ENCODE measurements around the gene PSENEN. TPM values are rescaled to one million over a fixed set of nuclear protein-coding genes. Genes with fewer than 3 reads are reported as not detected.
"Not testable (repeated sequence)": the region's sequence is repeated elsewhere in the genome, so short reads cannot be mapped to it uniquely, and the experiment has no call there.

Gene PSENEN
- total RNA-seq, 1 experiment from 2014 or later = 42.9 TPM

DNA sequence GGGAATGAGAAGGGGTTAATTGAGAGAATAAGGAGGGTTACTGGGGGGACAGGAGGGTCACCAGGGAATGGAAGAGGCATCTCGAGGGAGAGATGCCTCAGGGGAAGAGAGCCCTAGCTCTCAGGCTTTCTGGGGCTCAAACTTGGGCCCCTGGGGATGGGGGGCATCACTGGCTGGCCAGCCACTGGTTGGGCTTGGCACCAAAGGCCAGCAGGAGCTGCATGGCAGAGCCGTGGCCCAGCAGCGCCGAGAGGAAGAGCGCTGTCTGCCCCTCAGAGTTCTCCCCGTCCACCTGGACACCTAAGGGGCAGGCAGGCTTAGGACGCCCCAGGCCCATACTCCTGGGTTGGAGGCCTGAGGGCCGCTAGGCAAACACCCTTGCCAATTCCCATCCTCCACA, 47.4 kb downstream of the PSENEN start:
- Histone ChIP-seq H3K27ac (ENCODE audit: low read length) (no peak overlapping the region), H3K4me2 (ENCODE audit: low read length) (no peak overlapping the region), H3K36me3 (ENCODE audit: low read depth, low read length) (no peaks in the 10 kb centered on the region), H3K79me2 (ENCODE audit: low read length) (no peaks in the 10 kb centered on the region), H3K27me3 (ENCODE audit: low read length) (no peaks in the 10 kb centered on the region), H2AFZ (ENCODE audit: low read length) (no peak overlapping the region), H4K20me1 (ENCODE audit: low read length) (no peaks in the 10 kb centered on the region), H3K9ac (ENCODE audit: low read length) (no peak overlapping the region), H3K9me3 (ENCODE audit: low read length) (no peaks in the 10 kb centered on the region), H3K4me1 (ENCODE audit: insufficient read depth, low read length) (no peaks in the 10 kb centered on the region), H3K4me3 (ENCODE audit: low read length) (no peak overlapping the region), H3K9me2 (replicated peaks; ENCODE audit: low read length) (no peaks in the 10 kb centered on the region), H3F3A (ENCODE audit: low read length, unreplicated experiment) (no peaks in the 10 kb centered on the region)
- no peak for TF ChIP-seq EZH2phosphoT487 (IDR thresholded peaks at IDR 0.05; ENCODE audit: borderline replicate concordance, low read length)
- TF ChIP-seq, protein P1, sequence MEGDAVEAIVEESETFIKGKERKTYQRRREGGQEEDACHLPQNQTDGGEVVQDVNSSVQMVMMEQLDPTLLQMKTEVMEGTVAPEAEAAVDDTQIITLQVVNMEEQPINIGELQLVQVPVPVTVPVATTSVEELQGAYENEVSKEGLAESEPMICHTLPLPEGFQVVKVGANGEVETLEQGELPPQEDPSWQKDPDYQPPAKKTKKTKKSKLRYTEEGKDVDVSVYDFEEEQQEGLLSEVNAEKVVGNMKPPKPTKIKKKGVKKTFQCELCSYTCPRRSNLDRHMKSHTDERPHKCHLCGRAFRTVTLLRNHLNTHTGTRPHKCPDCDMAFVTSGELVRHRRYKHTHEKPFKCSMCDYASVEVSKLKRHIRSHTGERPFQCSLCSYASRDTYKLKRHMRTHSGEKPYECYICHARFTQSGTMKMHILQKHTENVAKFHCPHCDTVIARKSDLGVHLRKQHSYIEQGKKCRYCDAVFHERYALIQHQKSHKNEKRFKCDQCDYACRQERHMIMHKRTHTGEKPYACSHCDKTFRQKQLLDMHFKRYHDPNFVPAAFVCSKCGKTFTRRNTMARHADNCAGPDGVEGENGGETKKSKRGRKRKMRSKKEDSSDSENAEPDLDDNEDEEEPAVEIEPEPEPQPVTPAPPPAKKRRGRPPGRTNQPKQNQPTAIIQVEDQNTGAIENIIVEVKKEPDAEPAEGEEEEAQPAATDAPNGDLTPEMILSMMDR (conservative IDR thresholded peaks at IDR 0.05; ENCODE audit: low read depth, low read length) = no peak
- TF ChIP-seq EZH2 (IDR thresholded peaks at IDR 0.05; ENCODE audit: low read length, unreplicated experiment) = no peak
- DNase-seq = no peak
- ChIA-PET POLR2A (ENCODE audit: unreplicated experiment) (no interaction called here), CTCF (no interaction called here)
- intact Hi-C loops (cut with micrococcal nuclease) = no loop called here
- no TSS peak for BruUV-seq (replicated peaks)
- ATAC-seq = no peak

DNA sequence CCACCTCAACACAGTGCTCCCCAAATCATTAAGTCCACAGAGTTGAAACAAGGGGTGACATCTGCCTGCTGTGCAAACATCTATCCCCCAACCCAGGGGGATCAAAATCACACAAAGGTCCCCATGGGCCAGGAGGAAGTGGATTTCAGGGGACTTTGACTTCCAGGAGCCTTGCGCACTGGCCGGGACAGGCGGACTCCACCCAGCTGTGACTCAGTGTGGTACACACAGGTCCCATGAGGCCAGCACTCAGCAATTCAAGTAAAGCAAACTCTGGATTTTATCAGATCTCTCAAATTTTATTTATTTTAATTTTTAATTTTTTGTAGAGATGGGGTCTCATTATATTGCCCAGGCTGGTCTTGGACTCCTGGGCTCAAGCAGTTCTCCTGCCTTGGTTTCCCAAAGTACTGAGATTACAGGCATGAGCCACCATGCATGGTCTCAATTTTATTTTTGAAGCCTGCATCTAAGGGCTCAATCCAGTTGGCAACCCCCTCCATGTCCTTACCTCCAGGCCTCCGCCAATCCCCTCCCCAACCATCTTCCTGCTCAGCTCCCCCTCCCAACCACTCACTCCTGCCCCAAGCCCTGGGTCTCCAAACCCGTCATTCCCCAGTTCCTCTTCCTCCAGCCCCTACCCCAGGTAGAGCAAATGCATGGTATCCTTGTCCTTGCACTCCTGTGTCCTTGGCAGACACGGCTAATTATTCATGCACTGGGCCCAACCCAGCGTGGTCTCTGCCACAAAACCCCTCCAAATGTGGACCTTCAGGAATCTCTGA, 48.1 kb downstream of the PSENEN start:
- no peak overlapping the region for H3K9ac ChIP-seq (ENCODE audit: low read length)
- no peaks in the 10 kb centered on the region for H3K9me3 ChIP-seq (ENCODE audit: low read length)
- DNase-seq = peak; percentile 2
- ChIA-PET CTCF (no interaction called here), POLR2A (ENCODE audit: unreplicated experiment) (no interaction called here)
- intact Hi-C loops (cut with micrococcal nuclease) = no loop called here
- no peaks in the 10 kb centered on the region for H3K36me3 ChIP-seq (ENCODE audit: low read depth, low read length)
- H3K4me2 ChIP-seq (ENCODE audit: low read length) = no peak overlapping the region
- H3K9me2 ChIP-seq (replicated peaks; ENCODE audit: low read length) = no peaks in the 10 kb centered on the region
- TF ChIP-seq EZH2phosphoT487 (IDR thresholded peaks at IDR 0.05; ENCODE audit: borderline replicate concordance, low read length) (no peak), EZH2 (IDR thresholded peaks at IDR 0.05; ENCODE audit: low read length, unreplicated experiment) (no peak)
- TF ChIP-seq, protein P1 (conservative IDR thresholded peaks at IDR 0.05; ENCODE audit: low read depth, low read length) = no peak
- BruUV-seq (replicated peaks) = no TSS peak
- no peak overlapping the region for H3K27ac ChIP-seq (ENCODE audit: low read length)
- ATAC-seq = peak; percentile 54; the same call in 1 of the 2 replicates
- H2AFZ ChIP-seq (ENCODE audit: low read length) = no peak overlapping the region
- H3K4me1 ChIP-seq (ENCODE audit: insufficient read depth, low read length) = no peaks in the 10 kb centered on the region
- H4K20me1 ChIP-seq (ENCODE audit: low read length) = no peaks in the 10 kb centered on the region
- H3F3A ChIP-seq (ENCODE audit: low read length, unreplicated experiment) = no peaks in the 10 kb centered on the region
- H3K27me3 ChIP-seq (ENCODE audit: low read length) = no peaks in the 10 kb centered on the region
- H3K4me3 ChIP-seq (ENCODE audit: low read length) = no peak overlapping the region
- no peaks in the 10 kb centered on the region for H3K79me2 ChIP-seq (ENCODE audit: low read length)

DNA sequence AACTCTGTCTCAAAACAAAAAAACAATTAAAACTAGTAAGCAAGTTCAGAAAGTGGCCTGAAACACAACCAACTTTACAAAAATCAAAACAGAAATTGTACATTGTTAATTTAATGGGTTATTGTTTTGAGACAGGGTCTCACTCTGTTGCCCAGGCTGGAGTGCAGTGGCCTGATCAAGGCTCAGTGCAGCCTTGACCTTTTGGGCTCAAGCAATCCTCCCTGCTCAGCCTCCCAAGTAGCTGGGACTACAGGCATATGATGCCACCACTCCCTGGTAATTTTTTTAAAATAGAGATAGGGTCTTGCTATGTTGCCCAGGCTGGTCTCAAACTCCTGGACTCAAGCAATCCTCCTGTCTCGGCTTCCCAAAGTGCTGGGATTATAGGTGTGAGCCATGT, 50.1 kb downstream of the PSENEN start:
- H3K27ac ChIP-seq (ENCODE audit: low read length); H3K4me1 ChIP-seq (ENCODE audit: insufficient read depth, low read length); intact Hi-C loops (cut with micrococcal nuclease); H3K4me2 ChIP-seq (ENCODE audit: low read length); DNase-seq; H3K27me3 ChIP-seq (ENCODE audit: low read length); H3K9me2 ChIP-seq (replicated peaks; ENCODE audit: low read length); POLR2A ChIA-PET (ENCODE audit: unreplicated experiment); H3K79me2 ChIP-seq (ENCODE audit: low read length); H3F3A ChIP-seq (ENCODE audit: low read length, unreplicated experiment); H3K9me3 ChIP-seq (ENCODE audit: low read length); ATAC-seq; CTCF ChIA-PET; H3K36me3 ChIP-seq (ENCODE audit: low read depth, low read length); H2AFZ ChIP-seq (ENCODE audit: low read length); H3K9ac ChIP-seq (ENCODE audit: low read length); H4K20me1 ChIP-seq (ENCODE audit: low read length); BruUV-seq (replicated peaks); H3K4me3 ChIP-seq (ENCODE audit: low read length): not testable (repeated sequence)

Other genes starting within 250 kb of the PSENEN start
- gene DMKN, start 232.0 kb upstream of the PSENEN start, total RNA-seq (2014; rRNA removed) = 128 and 144 TPM in 2 replicates
- gene SBSN, start 217.3 kb upstream of the PSENEN start, total RNA-seq (2014; rRNA removed) = 0.26 and 2.1 TPM in 2 replicates
- gene GAPDHS, start 212.2 kb upstream of the PSENEN start, total RNA-seq (2014; rRNA removed) = not detected in 2 replicates
- gene TMEM147, start 200.0 kb upstream of the PSENEN start, total RNA-seq (2014; rRNA removed) = 191 and 206 TPM in 2 replicates
- not detected in 2 replicates for gene ATP4A, start 182.0 kb upstream of the PSENEN start, total RNA-seq (2014; rRNA removed)
- gene PMIS2, start 159.5 kb upstream of the PSENEN start, total RNA-seq (2014; rRNA removed) = not detected in 2 replicates
- 25.9 and 26.4 TPM in 2 replicates for gene HAUS5, start 132.9 kb upstream of the PSENEN start, total RNA-seq (2014; rRNA removed)
- gene RBM42, start 116.6 kb upstream of the PSENEN start, total RNA-seq (2014; rRNA removed) = 81.6 and 126 TPM in 2 replicates
- gene ETV2, start 103.9 kb upstream of the PSENEN start, total RNA-seq (2014; rRNA removed) = 0.36 TPM in 1 of 2 replicates, not detected in the other
- 405 and 563 TPM in 2 replicates for gene COX6B1, start 97.3 kb upstream of the PSENEN start, total RNA-seq (2014; rRNA removed)
- gene UPK1A, start 79.1 kb upstream of the PSENEN start, total RNA-seq (2014; rRNA removed) = not detected in 2 replicates
- gene ZBTB32, start 41.1 kb upstream of the PSENEN start, total RNA-seq (2014; rRNA removed) = not detected in 2 replicates
- 10.8 and 23.4 TPM in 2 replicates for gene KMT2B, start 27.6 kb upstream of the PSENEN start, total RNA-seq (2014; rRNA removed)
- 0.81 and 9.3 TPM in 2 replicates for gene IGFLR1, start 3.2 kb upstream of the PSENEN start, total RNA-seq (2014; rRNA removed)
- 7.8 and 16.4 TPM in 2 replicates for gene U2AF1L4, start 233 bp upstream of the PSENEN start, total RNA-seq (2014; rRNA removed)
- 4.6 and 8.2 TPM in 2 replicates for gene LIN37, start 2.9 kb downstream of the PSENEN start, total RNA-seq (2014; rRNA removed)
- gene HSPB6, start 11.4 kb downstream of the PSENEN start, total RNA-seq (2014; rRNA removed) = not detected in 2 replicates
- 5.5 and 6.1 TPM in 2 replicates for gene PROSER3, start 12.5 kb downstream of the PSENEN start, total RNA-seq (2014; rRNA removed)
- 3.7 and 5.4 TPM in 2 replicates for gene ARHGAP33, start 29.9 kb downstream of the PSENEN start, total RNA-seq (2014; rRNA removed)
- not detected in 2 replicates for gene PRODH2, start 67.2 kb downstream of the PSENEN start, total RNA-seq (2014; rRNA removed)
- not detected in 2 replicates for gene NPHS1, start 106.9 kb downstream of the PSENEN start, total RNA-seq (2014; rRNA removed)
- gene KIRREL2, start 111.3 kb downstream of the PSENEN start, total RNA-seq (2014; rRNA removed) = not detected in 2 replicates
- 21.1 and 23.2 TPM in 2 replicates for gene APLP1, start 122.9 kb downstream of the PSENEN start, total RNA-seq (2014; rRNA removed)
- 9.0 and 10.6 TPM in 2 replicates for gene NFKBID, start 154.9 kb downstream of the PSENEN start, total RNA-seq (2014; rRNA removed)
- not detected in 2 replicates for gene HCST, start 156.9 kb downstream of the PSENEN start, total RNA-seq (2014; rRNA removed)
- not detected in 2 replicates for gene TYROBP, start 162.6 kb downstream of the PSENEN start, total RNA-seq (2014; rRNA removed)
- 4.1 and 4.8 TPM in 2 replicates for gene LRFN3, start 190.7 kb downstream of the PSENEN start, total RNA-seq (2014; rRNA removed)
- 24.5 and 38.1 TPM in 2 replicates for gene SDHAF1, start 249.5 kb downstream of the PSENEN start, total RNA-seq (2014; rRNA removed)